ENCODE measurements around the gene SNRNP40.

Gene SNRNP40

GRCh38 chr1:31238986-31239613, 57.5 kb downstream of the SNRNP40 start:
- TF ChIP-seq YY1 (IDR thresholded peaks at IDR 0.05; ENCODE audit: low read depth) = no peak
- 0 out of 2 replicates have a peak, but pooled peaks have one; percentile 36 for TF ChIP-seq ZBTB7A (IDR thresholded peaks at IDR 0.05; ENCODE audit: low read depth)
- peak; percentile 54; the same call in 1 of the 2 replicates for TF ChIP-seq MAX (IDR thresholded peaks at IDR 0.05)

GRCh38 chr1:31238612-31238985, 58.0 kb downstream of the SNRNP40 start:
- TF ChIP-seq MAX (IDR thresholded peaks at IDR 0.05) = no peak
- no peak for TF ChIP-seq EP300 (IDR thresholded peaks at IDR 0.05; ENCODE audit: borderline replicate concordance)
- no peak for TF ChIP-seq TAF1 (IDR thresholded peaks at IDR 0.05; ENCODE audit: low read depth)
- TF ChIP-seq NFIC (IDR thresholded peaks at IDR 0.05) = no peak
- no peak for TF ChIP-seq CREB1 (IDR thresholded peaks at IDR 0.05; ENCODE audit: low read depth)
- TF ChIP-seq YY1 (IDR thresholded peaks at IDR 0.05; ENCODE audit: low read depth) = no peak
- no peak for TF ChIP-seq TEAD4 (IDR thresholded peaks at IDR 0.05)

GRCh38 chr1:31234870-31235269, 61.7 kb downstream of the SNRNP40 start:
- TF ChIP-seq REST (IDR thresholded peaks at IDR 0.05; ENCODE audit: low read depth) (no peak), YY1 (IDR thresholded peaks at IDR 0.05; ENCODE audit: low read depth) (no peak), CEBPB (IDR thresholded peaks at IDR 0.05) (no peak), TCF12 (IDR thresholded peaks at IDR 0.05; ENCODE audit: low read depth) (no peak), CREB1 (IDR thresholded peaks at IDR 0.05; ENCODE audit: low read depth) (no peak), EGR1 (IDR thresholded peaks at IDR 0.05) (no peak), FOXM1 (IDR thresholded peaks at IDR 0.05; ENCODE audit: borderline replicate concordance, low read depth) (no peak), TAF1 (IDR thresholded peaks at IDR 0.05; ENCODE audit: low read depth) (no peak), USF1 (IDR thresholded peaks at IDR 0.05) (no peak), RAD21 (IDR thresholded peaks at IDR 0.05; ENCODE audit: low read depth) (no peak), TEAD4 (IDR thresholded peaks at IDR 0.05) (no peak), EP300 (IDR thresholded peaks at IDR 0.05; ENCODE audit: borderline replicate concordance) (no peak), ZBTB7A (IDR thresholded peaks at IDR 0.05; ENCODE audit: low read depth) (no peak), MAX (IDR thresholded peaks at IDR 0.05) (no peak), NFIC (IDR thresholded peaks at IDR 0.05) (no peak)

GRCh38 chr1:31234123-31234708, 62.4 kb downstream of the SNRNP40 start:
- TF ChIP-seq ZBTB7A (IDR thresholded peaks at IDR 0.05; ENCODE audit: low read depth) = no peak
- no peak for TF ChIP-seq EGR1 (IDR thresholded peaks at IDR 0.05)
- no peak for TF ChIP-seq YY1 (IDR thresholded peaks at IDR 0.05; ENCODE audit: low read depth)
- TF ChIP-seq FOXM1 (IDR thresholded peaks at IDR 0.05; ENCODE audit: borderline replicate concordance, low read depth) = no peak
- no peak for TF ChIP-seq RAD21 (IDR thresholded peaks at IDR 0.05; ENCODE audit: low read depth)
- no peak for TF ChIP-seq CREB1 (IDR thresholded peaks at IDR 0.05; ENCODE audit: low read depth)
- TF ChIP-seq REST (IDR thresholded peaks at IDR 0.05; ENCODE audit: low read depth) = no peak
- TF ChIP-seq NFIC (IDR thresholded peaks at IDR 0.05) = no peak
- no peak for TF ChIP-seq TAF1 (IDR thresholded peaks at IDR 0.05; ENCODE audit: low read depth)
- TF ChIP-seq TEAD4 (IDR thresholded peaks at IDR 0.05) = no peak
- TF ChIP-seq EP300 (IDR thresholded peaks at IDR 0.05; ENCODE audit: borderline replicate concordance) = no peak
- TF ChIP-seq CEBPB (IDR thresholded peaks at IDR 0.05) = no peak
- TF ChIP-seq USF1 (IDR thresholded peaks at IDR 0.05) = no peak
- TF ChIP-seq TCF12 (IDR thresholded peaks at IDR 0.05; ENCODE audit: low read depth) = no peak
- TF ChIP-seq MAX (IDR thresholded peaks at IDR 0.05) = no peak

GRCh38 chr1:31232689-31233088, 63.9 kb downstream of the SNRNP40 start:
- no peak for TF ChIP-seq ZBTB7A (IDR thresholded peaks at IDR 0.05; ENCODE audit: low read depth)
- TF ChIP-seq NFIC (IDR thresholded peaks at IDR 0.05) = no peak
- TF ChIP-seq USF1 (IDR thresholded peaks at IDR 0.05) = no peak
- no peak for TF ChIP-seq CREB1 (IDR thresholded peaks at IDR 0.05; ENCODE audit: low read depth)
- no peak for TF ChIP-seq TCF12 (IDR thresholded peaks at IDR 0.05; ENCODE audit: low read depth)
- TF ChIP-seq EP300 (IDR thresholded peaks at IDR 0.05; ENCODE audit: borderline replicate concordance) = no peak
- no peak for TF ChIP-seq REST (IDR thresholded peaks at IDR 0.05; ENCODE audit: low read depth)

Measured in Ishikawa (cell line).